HG03354 (cell line): ENCODE data around the gene GABRP.

Experiments used
- ATAC-seq: cut with Tn5 transposase; IDR thresholded peaks from one replicate; pipeline ENCODE4 v1.9.1; 2021; ENCODE audit warnings: mild to moderate bottlenecking; ENCODE audit not compliant: unreplicated experiment, poor library complexity, severe bottlenecking

The GABRP gene

DNA sequence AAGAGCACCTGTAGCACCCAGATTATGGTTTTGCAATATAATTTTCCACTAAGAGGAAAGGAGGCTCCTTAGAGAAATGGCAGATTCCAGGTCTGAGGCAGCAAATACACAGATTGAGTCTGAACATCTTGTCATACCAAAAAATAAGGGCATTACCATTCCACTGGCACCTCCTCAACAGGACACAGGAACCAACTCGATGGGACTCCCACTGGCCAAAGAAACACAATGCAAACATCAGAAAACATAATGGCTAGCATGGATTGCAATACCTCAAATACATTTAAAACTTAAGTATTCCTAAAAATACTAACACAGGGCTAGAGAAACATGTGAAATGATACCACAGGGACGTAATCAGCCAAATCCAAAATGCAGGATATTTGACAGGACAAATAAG is 65.8 kb downstream of the GABRP start:
- no peak for ATAC-seq

DNA sequence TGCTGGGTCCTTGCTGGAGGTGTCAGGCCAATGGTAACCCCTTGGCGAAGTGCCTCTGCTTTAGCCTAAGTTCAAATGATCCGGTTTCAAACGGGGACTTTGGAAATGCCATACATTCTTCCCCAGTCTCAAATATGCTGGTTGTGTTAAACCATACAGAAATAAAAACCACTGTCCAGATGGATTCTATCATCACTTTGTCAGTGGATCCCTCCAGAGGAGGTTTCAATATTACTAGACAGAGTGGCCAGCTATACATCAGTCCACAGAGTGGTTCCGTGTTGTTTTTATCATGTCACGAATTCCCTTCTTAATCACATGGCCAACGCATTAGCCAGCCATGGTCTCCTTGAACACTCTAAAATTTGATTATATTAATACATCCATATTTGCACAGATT is 71.0 kb downstream of the GABRP start:
- no peak for ATAC-seq

DNA sequence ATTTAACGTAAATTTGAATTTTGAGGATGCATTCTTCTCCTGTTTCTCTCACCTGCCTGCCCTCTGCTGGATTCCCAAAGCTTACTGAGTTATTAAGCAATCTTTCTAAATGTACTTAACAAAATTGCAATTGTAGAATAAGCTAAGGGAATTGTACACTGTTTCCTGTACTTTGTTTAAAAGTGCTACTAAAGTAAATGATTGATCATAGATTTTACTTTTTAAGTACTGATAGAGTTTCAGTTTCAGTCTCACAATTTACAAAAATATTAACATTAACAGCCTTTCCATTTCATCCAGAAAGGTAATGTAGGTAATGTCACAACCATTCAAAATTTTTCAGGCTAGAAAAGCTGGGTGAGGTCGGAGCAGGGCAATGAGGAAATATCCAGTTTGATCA is 73.5 kb downstream of the GABRP start:
- ATAC-seq: no peak

DNA sequence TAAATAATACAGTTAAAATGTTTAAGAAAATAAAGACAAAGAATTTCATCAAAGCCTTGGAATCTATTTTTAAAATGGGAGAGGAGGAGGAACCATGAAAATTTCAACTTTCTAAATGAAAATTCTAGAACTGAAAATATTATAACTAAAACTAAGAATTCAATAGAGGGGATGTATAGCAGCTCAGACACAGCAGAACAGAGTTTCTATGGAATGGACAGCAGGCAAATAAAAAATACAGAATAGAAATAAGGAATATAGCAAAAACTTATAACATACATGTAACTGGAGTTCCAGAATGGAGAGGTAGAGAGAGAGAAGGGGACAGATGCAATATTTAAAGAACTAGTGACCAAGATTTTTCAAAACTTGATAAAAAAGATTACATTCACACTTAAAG is 76.9 kb downstream of the GABRP start:
- ATAC-seq: no peak

DNA sequence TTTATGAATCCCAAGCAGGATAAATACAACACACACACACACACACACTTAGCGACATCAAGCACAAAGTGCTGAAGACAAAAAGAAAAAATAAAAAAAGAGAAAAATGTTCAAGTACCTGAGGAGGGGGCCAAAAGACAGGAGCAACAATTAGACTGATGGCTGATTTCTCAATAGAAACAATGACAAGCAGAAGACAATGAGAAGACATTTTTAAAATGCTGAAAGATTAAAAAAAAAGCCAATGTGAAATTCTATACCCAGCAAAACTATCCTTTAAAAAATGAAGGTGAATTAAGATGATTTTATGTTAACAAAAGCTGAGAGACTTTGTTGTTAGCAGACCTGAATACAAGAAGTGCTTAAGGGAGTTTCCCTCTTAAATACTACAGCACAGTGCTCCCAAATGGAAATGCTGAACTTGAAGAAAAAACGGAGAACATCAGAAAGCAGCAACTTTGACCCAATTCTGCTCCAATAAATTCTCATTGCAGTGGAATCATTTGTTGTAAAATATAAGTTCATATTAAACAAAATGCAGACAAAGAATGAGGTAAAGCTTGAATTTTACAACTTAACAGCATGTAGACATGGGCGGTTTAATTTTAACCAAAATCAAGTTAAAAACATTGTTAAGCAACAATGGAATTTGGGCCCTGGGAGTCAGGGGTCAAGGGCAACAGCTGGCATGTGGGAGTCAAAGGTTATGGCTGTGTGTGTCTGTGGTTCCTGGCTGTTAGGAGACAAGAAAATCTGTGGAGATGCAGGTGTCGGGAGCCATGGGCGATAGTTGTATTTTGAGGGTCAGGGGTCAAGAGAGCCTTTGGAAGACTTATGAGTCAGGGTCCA is 77.5 kb downstream of the GABRP start:
- ATAC-seq: no peak

DNA sequence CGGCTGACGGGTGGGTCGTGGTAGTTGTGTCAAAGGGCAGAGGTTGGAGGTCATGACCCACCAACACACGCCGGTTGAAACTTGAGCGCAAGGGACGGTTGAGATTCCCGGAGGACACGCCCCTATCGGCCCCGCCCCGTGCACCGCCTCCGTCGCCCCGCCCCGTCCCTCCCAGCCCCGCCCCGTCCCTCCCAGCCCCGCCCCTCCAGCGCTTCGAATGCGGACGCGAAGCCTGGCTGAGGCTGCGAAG is 78.1 kb downstream of the GABRP start:
- ATAC-seq: no peak

DNA sequence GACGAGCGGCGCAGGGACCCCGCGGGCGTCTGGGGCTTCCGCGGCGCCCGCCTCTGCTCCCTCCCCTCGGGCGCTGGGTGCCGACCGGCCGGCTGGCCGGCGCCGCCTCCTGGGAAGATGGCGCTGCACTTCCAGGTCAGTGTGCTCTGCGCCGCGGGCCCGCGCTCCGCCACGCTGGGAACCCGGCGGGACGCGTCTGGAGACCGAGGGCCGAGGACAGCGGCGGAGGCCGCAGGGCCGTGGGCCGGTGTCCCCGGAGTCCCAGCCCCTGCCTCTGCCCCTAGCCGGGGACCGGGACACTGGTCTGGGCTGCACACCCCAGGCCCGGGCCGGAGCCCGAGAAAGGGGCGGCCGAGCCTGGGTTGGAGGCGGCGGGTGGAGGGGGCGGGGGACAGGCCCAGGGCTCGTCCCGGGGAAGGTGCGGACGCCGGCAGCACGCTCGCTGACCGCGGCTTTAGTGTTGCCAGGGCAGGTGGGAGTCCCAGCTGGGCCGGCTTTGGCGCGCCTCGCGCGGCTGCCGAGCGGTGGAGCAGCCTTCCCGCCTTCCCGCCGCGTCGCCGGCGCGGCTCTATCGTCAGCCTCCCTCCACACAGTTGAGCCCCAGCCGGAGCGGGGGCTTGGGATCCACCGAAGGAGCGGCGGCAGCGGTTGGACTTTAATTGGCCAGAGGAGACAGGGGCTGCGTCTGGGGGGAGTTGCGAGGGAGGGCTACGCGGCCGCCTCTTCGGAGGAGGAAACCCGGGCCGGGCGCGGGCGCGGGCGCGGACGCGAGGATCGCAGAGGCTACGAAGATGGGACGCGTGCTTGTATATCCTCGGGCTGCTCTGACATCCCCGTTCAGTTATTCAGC is 78.6 kb downstream of the GABRP start, which contains the start of gene RANBP17:
Gene RANBP17, plus strand, starts transcription at position 102 of the 850 bp plus-strand sequence.
- no peak for ATAC-seq

DNA sequence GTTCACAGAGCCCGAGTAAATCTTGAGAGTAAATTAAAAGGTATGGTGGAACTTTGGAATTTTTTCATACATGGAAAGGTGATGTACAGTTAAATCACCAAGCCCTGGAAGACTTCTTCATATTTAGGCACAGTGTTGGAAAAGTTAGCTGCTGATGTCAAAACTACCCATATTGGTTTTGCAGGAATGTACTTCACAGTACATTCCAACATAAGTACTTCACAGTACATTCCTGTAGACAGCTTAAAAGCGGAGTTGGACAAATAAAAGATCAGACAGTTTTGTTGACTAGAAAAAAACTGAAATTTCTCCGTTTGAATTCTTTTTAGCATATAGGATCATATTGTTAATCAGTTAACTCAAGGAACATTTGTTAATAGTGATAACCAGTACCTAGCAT is 80.1 kb downstream of the GABRP start:
- no peak for ATAC-seq
